GM18858 (cell line): ENCODE measurements around the gene THSD4.
"Not testable (repeated sequence)": the region's sequence is repeated elsewhere in the genome, so short reads cannot be mapped to it uniquely, and the experiment has no call there.

ENCODE experiments used
- ATAC-seq: cut with Tn5 transposase; IDR thresholded peaks from one replicate; pipeline ENCODE4 v1.9.1; 2021; ENCODE audit not compliant: unreplicated experiment

THSD4 gene

GRCh38 chr15:71120428-71120944 lies 5.2 kb downstream of the THSD4 start:
- no peak for ATAC-seq

DNA sequence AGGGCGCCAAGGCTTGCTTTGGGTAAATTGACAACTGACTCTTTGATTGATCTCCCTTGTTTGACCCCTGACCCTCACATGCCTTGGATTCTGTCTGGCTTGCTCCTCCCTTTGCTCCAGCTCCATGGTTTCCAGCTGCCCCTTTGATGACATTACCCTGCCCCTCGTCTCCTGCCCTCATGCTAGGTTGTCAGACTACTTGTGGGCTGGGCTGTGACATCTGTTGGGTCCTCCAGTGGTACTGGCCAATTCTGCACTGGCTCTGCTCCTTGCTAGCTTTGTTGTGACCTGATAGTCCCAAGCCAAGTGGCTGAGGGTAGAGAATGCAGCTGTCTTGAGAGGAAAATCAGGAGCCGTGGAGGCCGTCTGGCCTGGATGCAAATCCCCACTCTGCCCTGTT lies 6.2 kb downstream of the THSD4 start:
- no peak for ATAC-seq

DNA sequence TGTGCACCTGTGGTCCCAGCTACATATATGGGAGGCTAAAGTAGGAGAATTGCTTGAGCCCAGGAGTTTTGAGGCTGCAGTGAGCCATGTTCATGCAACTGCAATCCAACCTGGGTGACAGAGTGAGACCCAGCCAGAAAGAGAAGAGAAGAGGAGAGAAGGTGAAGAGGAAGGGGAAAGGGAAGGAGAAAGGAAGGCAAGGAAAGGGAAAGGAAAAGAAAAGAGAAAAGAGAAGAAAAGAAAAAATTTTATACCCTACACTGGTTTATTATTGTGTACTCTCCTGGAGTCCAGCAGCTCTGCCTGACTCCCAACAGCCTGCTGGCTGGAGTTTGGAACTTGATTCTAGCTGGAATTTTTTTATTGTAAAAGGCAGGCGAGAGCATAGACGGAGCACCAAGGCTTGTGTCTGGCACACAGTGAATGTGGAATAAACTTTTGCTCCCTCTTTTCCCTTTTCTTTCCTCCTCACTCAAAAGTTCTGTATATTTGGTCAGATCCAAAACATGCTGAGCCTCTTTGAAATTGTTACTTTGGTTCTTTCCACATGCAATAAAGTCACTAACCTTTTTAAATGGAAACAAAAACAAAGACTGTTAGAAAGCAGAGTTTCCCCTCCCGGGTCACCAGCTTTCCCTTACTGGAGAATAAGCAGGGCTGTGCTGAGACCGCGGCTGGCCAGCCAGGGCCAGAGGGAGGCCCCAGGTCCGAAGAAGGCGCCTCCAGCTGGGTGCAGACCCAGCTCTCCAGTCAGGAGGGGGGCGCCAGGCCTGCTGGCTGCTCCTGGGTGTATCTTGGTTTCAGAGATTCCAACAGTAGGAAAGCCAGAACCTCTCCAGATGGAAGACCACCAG lies 9.9 kb downstream of the THSD4 start:
- no peak for ATAC-seq

DNA sequence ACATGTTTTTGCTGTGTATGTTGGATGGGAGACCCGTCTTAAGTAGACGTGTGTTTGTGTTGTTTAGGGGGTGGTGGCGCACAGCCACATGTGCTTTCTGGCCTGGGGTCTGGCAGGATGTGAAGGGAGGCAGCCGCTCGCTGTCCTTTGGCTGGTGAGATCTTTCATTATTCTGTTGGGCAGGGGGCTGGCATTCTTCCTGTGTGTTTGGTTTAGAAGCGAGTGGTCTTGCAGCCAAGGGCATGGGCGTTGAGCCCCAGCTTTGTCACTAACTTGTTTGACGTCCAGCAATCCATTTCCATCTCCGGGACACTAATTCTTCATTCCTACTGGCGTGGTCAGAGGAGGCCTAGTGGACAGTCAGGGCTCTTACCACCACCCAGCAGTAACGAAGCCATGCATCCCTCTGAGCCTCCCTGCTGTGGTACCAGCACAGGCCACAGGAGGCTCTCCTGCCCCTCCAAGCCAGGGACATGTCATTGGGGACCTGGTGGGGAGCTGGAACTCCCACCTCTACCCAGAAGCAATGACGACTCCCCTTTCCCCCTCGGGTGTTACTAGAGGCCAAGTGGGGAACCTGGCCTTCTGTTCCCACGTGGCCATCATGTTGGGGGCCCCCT lies 10.7 kb downstream of the THSD4 start:
- ATAC-seq, result no peak

GRCh38 chr15:71127083-71127482 lies 11.8 kb downstream of the THSD4 start:
- no peak for ATAC-seq

GRCh38 chr15:71128159-71128558 lies 12.9 kb downstream of the THSD4 start:
- not testable (repeated sequence) for ATAC-seq

DNA sequence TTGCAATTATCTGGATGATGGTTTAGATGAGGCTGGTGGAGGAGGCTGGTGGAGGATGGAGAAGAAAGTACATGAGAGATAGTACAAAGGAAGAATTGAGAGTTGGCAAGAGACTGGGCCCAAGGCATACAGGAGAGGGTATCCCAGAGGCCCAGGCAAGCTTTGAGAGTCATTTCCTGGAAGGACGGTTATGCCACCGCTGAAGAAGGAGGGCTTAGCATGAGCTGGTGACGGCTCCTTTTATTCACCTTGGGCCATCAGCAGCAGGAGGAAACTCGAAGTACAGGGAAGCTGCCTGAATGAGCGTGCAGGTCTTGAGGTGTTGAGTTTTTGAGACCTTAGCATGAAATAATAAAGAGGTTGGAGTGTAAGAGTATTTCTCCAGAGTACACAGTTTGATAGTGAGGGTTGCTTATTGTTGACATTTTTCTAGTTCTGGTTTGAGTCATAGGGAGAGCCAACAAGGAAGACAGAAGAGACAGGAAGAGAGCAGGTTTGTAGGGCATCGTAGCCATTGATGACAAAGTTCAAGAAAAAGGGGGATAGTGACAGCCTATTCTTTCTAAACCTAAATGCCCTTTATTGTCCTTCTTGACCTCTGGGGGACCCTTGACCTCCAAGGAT lies 13.8 kb downstream of the THSD4 start:
- ATAC-seq, result no peak

DNA sequence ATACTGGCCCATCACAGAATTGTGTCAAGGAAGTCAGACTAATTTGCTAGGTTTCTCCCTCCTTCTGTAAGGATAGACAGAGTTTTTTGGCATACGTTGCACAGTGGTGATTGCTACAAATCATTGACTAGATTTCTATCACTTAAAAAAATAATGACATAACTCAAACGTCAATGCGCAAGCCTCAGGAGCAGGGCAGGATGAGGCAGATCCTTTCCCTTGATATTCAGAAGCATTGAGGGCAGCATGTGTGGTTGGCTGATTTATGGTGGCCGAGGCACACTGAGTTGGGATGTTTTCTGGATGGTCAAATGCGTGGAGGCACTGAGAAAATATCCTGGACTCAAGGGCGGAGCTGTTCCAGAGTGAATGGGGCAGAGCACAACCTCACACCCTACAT lies 14.4 kb downstream of the THSD4 start:
- ATAC-seq, result no peak

DNA sequence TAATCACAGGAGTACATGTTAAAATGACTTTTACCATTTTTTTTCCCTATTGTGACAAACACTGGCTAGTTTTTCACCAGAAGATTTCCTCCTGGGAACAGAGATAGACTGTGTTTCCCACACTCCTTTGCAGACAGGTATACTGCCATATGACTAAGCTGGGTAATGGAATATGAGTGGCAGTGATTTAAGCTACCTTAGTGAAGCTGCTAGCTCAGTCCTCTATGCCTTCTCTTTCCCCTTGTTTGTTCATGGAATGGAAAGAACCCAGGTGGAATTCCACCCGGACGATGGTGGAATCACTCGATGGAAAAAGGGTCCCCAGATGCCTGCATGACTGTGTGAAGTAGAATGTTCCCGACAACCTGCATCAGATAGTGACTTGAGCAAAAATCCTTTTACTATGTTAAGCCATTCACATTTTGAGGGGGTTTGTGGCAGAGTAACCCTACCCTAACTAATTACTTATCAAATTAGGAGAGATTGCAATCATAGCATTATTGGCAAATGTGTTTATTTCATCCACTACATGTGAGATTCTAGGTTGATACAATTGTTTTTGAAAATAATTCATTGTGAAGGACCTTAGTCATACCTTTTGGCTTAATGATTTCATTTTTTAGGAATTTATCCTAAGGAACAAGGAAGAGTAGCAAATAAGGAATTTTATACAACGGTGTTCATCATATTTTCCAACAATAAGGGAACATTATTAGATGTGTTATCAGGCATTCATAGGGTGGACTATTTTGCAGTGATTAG lies 16.5 kb downstream of the THSD4 start:
- ATAC-seq, result no peak

DNA sequence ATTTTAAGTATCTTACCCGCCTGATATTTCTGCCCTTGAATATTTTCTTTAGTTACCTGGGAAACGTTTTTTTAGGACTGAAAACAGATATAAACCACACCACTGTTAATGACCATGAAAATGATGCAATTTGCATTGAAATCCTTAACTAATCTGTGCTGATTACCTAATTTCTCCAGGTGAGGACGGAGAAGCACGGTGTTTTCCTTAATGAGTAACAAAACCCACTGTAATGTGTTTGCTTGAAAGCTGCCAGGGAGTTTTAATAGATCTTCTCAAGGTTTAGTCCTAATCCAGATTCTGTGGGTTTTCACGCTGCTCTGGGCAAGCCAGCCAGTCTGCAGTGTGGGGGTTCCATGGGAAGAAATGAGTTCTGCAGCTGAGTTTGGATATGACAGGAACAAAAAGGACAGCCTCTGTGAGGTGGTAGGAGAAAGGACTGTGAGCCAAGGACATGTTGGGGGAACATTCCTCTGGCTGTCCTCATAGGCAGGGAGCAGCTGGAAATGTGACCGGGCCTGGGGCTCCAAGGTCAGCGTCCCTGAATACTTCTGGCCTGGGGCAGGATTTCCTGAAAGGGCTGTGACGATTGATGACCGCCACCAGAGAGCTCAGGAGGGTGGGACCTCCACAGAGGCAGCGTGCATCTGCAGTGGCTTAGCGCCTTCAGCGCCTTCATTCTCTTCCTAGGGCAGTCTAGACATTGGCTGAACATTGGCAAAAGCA lies 18.6 kb downstream of the THSD4 start:
- no peak for ATAC-seq

DNA sequence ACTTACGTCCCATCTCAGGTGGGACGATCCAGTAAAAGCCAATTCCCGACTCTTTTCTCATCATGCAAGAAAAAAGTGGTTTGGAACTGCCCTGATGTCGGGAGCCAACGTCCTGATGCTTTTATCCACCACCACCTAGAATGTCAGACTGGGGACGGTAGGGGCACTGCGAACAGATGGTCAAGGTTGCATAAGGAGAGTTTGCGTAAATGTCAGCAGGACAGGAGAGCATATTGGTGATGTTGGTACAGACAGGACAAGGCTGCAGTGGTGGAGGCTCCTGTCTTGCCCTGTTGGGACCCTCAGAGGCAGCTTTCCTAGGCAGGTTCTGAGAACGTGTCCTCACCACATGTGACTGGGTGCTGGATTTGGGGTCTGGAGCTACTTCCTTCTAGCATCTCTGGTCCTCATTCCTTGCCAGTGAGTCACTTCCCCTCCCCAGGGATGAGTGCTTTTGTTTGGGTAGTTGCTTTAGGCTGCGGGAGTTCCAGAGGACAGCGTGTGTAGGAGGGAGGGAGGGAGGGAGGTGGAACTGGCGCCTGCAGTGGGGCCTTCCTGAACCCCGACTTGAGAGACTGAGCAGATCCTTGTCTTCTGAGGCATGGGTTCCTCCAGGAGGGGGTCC lies 21.0 kb downstream of the THSD4 start:
- no peak for ATAC-seq

- ATAC-seq, result no peak
Measured at GRCh38 chr15:71136793-71137518, 21.7 kb downstream of the THSD4 start.

DNA sequence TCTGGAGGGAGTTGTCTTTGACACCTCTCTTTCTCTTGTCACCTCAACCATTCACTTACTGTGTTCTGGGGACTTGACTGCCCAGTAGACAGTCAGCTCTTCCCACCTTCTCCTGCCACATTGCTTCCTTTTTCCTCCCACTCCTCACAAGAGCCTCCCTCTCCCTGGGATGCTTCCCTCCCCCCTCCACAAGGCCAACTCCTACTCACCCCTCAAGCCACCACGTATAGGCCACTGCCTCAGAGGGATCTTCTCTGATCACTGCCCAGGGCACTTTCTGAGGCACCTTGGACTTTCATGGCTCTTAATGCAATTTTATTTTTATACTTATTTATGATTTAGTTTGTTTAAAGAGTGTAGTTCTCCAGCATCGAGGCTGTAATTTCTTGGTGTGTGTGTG lies 23.2 kb downstream of the THSD4 start:
- no peak for ATAC-seq

GRCh38 chr15:71139241-71139640 lies 24.0 kb downstream of the THSD4 start:
- ATAC-seq, result no peak

GRCh38 chr15:71141572-71141971 lies 26.3 kb downstream of the THSD4 start:
- ATAC-seq, result no peak

- no peak for ATAC-seq
Measured at GRCh38 chr15:71142780-71143179, 27.5 kb downstream of the THSD4 start.

- ATAC-seq, result no peak
Measured at GRCh38 chr15:71143373-71144310, 28.4 kb downstream of the THSD4 start.

- no peak for ATAC-seq
Measured at GRCh38 chr15:71145648-71146047, 30.4 kb downstream of the THSD4 start.
